HG03457 (cell line): ENCODE data around the gene PPM1E.

Experiments used
- ATAC-seq: cut with Tn5 transposase; IDR thresholded peaks from one replicate; pipeline ENCODE4 v1.9.1; 2021; ENCODE audit warnings: moderate number of reproducible peaks; ENCODE audit not compliant: unreplicated experiment

PPM1E gene

DNA sequence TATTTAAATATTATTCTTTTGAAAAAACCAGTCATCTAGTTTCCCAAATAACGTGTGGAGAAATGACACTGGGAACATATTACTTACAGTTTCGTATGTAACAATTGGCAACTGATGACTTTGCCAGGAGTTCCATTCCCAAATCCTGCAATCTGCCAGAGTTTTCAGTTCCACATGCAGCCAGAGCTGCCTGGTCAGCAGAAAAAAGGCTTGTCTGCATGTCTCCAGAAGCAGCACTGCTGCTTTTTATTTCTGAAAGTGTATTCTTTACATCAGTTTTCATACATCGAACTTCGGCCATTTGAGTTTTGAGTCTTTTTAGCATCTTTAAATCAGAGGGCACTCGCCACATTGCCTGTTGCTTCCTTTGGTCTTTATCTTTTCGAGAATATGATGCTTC, 272.7 kb downstream of the PPM1E start:
- no peak for ATAC-seq

DNA sequence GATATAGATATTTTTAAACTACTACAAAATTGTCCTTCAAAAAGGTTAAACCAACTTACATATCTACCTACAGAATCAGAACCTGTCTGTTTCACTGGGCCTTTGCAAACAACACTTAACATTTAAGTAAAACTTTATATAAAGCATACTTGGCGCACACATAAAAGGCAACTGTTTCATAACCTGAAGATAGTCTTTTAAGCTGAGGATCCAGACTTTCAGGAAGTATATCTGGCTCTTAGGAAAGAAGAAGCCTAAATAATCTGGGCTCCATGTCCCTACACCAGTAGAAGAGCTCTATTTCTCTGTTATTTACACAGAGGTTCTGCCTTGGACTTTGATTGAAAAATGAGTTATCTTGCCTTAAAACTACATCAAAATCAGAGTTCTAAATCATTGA, 275.2 kb downstream of the PPM1E start:
- no peak for ATAC-seq
